SH-SY5Y (cell line): ENCODE results near the gene TRIP13.

Source experiments
- GATA2 ChIP-seq: IDR thresholded peaks from 2 replicates; pipeline ENCODE4 v1.6.1; 2011; ENCODE audit warnings: mild to moderate bottlenecking, low read depth, low read length
- GATA3 ChIP-seq: IDR thresholded peaks from 2 replicates; pipeline ENCODE4 v1.6.1; 2011; ENCODE audit warnings: low read depth, mild to moderate bottlenecking, low read length, moderate library complexity

TRIP13 gene, protein sequence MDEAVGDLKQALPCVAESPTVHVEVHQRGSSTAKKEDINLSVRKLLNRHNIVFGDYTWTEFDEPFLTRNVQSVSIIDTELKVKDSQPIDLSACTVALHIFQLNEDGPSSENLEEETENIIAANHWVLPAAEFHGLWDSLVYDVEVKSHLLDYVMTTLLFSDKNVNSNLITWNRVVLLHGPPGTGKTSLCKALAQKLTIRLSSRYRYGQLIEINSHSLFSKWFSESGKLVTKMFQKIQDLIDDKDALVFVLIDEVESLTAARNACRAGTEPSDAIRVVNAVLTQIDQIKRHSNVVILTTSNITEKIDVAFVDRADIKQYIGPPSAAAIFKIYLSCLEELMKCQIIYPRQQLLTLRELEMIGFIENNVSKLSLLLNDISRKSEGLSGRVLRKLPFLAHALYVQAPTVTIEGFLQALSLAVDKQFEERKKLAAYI

DNA sequence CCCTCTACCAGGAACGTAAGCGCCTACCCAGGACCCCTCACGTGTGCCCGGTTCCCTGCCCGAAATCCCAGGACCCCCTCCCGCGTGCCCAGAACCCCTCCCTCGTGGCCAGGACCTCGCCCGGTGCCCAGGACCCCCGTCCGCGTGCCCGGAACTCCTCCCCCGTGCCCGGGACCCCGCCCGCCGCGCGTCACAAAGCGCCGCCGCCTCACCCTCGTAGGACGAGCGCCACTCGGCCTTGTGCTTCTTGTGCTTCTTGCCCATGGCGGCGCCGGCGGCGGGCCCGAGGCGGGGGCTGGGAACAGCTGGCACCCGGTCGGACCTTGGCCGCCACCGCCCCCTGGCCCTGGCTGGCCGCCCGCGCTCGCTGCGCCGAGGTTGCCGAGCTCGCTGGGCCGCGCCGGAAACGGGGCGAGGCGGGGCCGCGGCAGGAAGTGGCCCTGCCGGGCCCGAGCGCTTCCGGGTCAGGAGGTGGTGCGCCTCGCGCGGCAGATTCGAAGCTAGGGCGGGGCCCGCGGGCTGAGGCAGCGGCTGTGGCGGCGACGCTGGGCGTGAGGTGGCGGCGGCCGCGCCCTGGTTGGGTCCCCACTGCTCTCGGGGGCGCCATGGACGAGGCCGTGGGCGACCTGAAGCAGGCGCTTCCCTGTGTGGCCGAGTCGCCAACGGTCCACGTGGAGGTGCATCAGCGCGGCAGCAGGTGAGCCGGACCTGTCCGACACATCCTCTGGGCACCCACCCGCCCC is at the start of gene TRIP13, which contains the start of gene BRD9:
Gene TRIP13 (plus strand): TSS at position 491 of the 743 bp plus-strand sequence. CDS start 115 bp downstream, at position 606.
Gene BRD9 (minus strand): TSS at position 408 of the 743 bp plus-strand sequence. CDS start 144 bp downstream, at position 264.
- TF ChIP-seq GATA3 (no peak), GATA2 (no peak)

DNA sequence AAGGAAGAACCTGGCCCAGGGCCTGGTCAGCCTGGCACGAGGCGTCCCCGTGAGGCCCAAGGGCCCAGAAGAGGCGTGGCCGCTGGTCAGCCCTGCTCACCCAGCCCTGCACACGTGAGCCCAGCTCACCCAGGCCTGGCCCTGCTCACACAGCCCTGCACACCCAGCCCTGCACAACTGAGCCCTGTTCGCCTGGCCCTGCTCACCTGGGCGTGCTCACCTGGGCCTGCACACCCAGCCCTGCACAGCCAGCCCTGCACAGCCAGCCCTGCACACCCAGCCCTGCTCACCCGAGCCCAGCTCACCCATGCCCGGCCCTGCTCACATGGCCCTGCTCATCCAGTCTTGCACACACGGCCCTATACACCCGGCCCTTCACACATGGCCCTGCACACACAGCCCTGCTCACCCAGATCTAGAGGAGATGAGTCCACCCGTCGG is 44.0 kb upstream of the TRIP13 start:
- no peak for TF ChIP-seq GATA2
- no peak for TF ChIP-seq GATA3

DNA sequence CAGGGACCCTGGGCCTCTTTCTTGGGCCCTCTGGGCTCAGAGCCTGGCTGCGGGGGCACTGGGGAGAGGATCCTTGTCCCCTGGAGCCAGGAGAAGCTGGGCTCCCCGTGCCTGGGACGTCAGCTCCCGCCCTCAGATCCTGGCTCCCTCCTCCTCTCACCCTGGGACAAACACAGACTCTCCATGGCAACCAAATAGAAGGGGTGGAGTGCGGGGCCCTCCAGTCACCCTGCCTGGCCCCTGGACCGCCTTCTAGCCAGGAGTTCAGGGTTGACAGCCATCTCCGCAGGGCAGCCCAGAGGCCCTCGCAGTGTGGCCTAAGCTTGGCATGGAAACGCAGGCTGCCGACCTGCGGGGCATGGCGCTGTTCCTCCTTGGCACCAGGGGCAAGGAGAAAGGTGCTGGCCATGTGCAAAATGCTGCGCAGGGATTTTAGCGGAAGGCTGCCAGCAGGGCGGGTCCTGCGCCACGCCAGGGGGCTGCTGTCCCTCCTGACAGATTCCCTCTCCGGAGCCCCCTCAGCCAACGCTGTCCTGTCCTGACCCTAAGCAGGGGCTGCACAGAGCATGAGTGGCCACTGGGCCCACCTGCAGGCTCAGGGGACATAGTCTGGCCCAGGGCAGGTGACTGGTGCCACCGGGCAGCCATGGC is 42.9 kb upstream of the TRIP13 start:
- TF ChIP-seq GATA3 (no peak), GATA2 (no peak)

DNA sequence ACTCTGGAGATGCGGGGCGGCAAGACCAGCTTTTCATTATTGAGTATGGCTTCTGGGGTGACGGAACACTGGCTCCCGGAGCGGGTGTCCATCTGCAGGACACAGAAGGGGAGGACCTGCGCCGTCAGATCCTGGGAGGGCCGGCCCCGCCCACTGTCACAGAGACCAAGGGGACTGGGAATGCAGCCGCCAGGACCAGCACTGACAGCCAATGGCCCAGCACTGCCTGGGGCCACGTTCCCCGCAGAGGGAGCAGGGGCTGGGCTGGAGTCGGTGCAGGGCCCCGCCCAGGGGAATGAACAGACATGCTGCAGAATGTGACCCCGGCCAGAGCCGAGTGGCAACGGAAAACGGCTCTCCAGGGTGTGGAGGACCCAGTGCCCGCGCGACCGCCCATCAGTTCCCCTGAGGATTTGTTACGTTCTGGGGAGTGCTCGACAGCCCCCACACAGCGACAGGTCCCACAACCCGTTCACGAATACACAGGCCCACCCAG is 42.1 kb upstream of the TRIP13 start, which contains the start of gene ZDHHC11:
Gene ZDHHC11 (minus strand): TSS at position 476 of the 496 bp plus-strand sequence. CDS start 384 bp downstream, at position 92.
- TF ChIP-seq GATA3 (no peak), GATA2 (no peak)

DNA sequence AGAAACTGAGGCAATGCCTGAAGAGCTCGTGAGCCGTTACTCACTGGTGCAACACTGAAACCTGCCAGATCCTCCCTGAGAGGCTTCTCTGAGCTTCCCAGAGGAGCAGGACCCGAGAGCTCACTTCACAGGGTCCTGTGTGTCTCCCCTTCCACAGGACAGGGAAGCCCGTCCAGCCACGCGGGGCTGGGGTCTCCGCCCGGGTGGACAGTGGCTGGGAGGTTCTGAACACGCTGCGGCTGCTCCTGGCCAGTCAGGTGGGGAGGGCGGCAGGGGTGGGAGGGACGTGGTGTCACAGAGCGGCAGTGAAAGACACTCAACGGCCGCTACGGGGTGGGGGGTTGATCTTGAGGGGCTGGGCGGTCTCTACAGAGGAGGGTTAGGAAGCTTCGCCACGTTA is 41.6 kb upstream of the TRIP13 start:
- TF ChIP-seq GATA2 (no peak), GATA3 (no peak)

DNA sequence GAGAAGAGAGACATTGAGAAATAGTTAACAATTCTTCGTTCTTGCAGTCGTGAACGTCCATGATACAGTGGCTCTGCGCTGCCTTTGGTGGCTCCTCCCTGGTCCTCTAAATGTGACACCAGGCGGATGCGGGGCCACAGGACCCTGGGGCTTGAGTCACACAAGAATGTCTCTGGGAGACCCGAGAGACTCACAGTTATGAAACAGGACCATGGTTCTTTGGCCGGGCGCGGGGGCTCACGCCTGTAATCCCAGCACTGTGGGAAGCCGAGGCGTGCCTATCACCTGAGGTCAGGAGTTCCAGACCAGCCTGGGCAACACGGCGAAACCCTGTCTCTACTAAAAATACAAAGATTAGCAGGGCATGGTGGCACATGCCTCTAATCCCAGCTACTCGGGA is 41.1 kb upstream of the TRIP13 start:
- TF ChIP-seq GATA2, result no peak
- no peak for TF ChIP-seq GATA3

DNA sequence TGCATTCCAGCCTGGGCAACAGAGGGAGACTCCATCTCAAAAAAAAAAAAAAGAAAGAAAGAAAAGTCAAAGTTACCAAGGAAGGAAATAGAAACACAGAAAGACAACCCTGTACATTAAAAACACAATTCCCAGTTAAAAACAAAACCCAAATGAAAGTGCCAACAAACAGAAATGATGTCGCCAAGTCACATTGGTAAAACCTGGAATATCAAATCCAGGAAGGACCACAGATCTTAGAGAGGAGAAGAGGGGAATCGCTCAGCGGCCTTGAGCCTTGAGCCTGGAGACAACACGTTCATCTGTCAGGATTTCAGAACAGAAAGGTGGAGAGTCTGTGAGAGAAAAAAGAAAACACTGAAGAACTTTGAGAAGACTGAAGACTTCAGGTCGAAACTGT is 40.7 kb upstream of the TRIP13 start:
- TF ChIP-seq GATA2, result no peak

DNA sequence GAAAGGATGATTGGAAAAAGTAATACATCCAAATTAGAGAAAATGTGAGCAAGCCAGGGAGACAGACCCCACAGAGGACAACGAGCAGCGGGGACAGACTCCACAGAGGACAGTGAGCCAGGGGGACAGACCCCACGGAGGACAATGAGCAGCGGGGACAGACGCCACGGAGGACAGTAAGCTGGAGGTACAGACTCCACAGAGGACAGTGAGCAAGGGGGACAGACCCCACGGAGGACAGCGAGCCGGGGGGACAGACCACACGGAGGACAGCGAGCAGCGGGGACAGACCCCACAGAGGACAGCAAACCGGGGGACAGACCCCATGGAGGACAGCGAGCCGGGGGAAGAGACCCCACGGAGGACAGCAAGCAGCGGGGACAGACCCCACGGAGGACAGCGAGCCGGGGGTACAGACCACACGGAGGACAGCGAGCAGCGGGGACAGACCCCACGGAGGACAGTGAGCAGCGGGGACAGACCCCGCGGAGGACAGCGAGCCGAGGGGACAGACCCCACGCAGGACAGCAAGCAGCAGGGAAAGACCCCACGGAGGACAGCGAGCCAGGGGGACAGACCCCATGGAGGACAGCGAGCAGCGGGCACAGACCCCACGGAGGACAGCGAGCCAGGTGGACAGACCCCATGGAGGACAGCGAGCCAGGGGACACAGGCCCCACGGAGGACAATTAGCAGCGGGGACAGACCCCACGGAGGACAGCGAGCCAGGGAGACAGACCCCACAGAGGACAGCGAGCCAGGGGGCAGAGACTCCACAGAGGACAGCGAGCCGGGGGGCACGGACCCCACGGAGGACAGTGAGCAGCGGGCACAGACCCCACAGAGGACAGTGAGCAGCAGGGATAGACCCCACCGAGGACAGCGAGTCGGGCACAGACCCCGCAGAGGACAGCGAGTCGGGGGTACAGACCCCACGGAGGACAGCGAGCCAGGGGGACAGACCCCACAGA is 40.0 kb upstream of the TRIP13 start:
- TF ChIP-seq GATA2 (no peak), GATA3 (no peak)

DNA sequence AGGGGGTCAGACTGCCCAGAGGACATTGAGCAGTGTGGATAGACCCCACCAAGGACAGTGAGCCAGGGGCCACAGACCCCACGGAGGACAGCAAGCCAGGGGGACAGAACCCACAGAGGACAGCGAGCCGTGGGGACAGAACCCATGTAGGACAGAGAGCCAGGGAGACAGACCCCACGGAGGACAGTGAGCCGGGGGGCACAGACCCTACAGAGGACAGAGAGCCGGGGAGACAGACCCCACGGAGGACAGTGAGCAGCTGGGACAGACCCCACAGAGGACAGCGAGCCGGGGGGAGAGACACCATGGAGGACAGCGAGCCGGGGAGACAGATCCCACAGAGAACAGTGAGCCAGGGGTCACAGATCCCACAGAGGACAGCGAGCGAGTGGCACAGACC is 38.5 kb upstream of the TRIP13 start:
- no peak for TF ChIP-seq GATA2
- TF ChIP-seq GATA3, result no peak

DNA sequence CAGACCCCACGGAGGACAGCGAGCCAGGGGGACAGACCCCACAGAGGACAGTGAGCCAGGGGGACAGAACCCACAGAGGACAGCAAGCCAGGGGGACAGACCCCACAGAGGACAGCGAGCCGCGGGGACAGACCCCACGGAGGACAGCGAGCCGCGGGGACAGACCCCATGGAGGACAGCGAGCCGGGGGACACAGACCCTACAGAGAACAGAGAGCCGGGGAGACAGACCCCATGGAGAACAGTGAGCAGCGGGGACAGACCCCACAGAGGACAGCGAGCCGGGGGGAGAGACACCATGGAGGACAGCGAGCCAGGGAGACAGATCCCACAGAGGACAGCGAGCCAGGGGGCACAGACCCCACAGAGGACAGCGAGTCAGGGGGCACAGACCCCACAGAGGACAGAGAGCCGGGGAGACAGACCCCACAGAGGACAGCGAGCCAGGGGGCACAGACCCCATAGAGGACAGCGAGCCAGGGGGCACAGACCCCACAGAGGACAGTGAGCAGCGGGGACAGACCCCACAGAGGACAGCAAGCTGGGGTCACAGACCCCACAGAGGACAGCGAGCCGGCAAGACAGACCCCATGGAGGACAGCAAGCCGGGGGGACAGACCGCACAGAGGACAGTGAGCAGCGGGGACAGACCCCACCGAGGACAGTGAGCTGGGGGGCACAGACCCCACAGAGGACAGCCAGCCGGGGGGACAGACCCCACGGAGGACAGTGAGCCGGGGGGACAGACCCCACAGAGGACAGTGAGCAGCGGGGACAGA is 37.5 kb upstream of the TRIP13 start:
- TF ChIP-seq GATA3 (no peak), GATA2 (no peak)

DNA sequence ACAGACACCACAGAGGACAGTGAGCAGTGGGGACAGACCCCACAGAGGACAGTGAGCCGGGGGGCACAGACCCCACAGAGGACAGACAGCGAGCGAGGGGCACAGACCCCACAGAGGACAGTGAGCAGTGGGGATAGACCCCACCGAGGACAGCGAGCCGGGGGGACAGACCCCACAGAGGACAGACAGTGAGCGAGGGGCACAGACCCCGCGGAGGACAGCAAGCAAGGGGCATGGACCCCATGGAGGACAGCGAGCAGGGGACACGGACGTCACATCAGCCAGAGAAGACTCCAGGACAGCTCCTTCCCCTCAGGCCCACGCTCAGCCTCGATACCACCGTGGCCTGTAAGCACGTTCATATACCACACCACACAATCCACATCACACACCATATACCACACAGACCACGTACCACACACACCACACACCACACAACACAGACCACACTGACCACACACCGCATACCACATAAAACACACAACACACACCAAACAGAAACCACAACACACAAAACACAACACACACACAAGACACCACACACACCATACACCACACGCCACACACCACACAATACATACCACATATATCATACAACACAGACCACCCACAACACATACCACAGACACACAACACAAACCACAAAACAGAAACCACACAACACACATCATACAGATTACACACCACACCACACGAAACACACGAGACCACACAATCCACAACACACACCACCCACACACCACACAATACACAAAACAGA is 36.7 kb upstream of the TRIP13 start:
- TF ChIP-seq GATA3 (no peak), GATA2 (no peak)
